Measurements from ENCODE around the gene NECAP2. TPM values are rescaled to one million over a fixed set of nuclear protein-coding genes. Genes with fewer than 3 reads are reported as not detected.

Gene NECAP2
- 121 and 238 TPM in 2 replicates for total RNA-seq

DNA sequence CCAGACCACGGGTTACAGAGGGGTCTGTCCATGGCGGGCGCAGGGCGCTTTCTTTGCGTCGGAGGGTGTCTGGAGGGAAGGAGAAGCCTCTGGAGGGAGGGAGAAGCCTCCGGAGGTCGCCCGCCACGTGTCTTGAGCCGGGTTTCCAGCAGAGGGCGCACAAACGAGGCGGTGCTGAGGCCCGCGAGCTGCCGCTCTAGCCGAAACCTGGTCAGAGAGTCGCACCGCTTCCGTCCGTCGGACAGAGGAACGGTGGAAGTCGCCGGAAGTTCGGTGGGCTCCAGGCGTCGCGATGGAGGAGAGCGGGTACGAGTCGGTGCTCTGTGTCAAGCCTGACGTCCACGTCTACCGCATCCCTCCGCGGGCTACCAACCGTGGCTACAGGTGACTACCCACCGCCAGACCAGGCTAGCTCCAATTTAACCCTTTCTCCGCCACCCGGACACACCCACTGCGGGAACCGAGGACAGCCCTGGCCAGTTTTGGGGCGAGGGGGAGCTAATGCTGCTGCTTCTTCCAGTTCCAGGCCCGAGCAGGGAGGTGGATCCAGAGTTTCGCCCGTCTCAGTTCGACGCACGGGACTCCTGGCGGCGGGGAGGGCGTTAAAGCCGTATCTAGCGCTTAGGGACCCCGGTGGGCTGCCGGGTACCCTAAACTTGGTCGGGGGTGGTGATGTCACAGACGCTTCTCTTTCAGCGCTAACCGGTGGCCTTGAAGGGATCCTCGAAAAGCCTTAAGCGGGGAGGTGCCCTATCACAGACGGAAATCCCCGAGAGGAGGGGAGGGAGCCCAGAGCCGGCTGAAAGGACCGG is at the start of gene NECAP2:
Gene NECAP2 (plus strand): TSS at position 255 of the 812 bp plus-strand sequence. CDS start 38 bp downstream, at position 293.
- peak; percentile 80 for DNase-seq (ENCODE audit: low read depth)

DNA sequence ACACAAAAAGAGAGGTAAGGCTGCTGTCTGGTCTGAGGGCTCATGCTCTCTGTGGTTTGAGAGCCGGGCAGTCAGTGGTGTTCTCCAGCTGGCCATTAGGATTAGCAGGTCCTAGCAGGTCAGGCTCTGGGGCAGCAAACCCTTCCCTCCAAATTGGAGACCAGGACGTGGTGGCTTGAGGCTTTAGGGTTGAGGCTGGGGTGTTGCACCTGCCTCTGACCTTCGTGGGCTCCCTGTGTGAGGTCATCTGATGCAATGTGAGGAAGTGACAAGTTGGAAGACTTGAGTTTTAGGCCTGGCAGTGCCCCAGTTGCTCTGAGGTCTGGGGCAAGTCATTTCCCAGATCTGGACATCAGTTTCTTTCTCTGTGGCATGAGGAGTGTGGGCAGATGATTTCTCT is 49.1 kb upstream of the NECAP2 start:
- DNase-seq (ENCODE audit: low read depth): no peak

DNA sequence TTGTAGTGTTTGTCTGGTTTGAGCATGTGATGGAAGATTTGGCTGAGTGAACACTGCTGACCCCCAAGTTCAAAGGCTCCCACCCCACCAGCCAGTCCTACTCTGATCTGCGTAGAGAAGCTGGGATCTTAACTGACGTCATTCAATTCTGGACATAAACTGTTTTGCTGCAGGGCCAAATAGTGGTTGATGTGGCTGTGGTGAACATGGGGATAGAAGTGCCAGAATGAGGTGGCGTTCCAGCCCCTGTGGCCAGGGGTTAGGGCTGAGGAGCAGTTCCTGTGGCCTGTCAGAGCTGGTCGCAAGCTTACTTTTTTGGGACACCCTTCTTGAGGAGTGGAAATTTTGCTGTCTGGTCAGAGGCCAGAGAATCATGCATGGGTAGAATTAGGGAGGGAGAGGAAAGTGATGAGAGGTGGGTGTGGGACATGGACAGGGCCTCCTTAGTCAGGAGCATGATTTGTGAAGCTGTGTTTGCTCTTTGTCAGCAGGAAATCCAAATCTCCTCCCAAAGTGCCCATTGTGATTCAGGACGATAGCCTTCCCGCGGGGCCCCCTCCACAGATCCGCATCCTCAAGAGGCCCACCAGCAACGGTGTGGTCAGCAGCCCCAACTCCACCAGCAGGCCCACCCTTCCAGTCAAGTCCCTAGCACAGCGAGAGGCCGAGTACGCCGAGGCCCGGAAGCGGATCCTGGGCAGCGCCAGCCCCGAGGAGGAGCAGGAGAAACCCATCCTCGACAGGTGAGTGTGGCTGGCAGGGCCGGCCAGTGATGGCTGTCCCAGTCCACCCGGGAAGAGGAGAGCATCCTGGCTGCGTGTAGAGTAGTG is 47.6 kb upstream of the NECAP2 start:
- DNase-seq (ENCODE audit: low read depth): no peak

DNA sequence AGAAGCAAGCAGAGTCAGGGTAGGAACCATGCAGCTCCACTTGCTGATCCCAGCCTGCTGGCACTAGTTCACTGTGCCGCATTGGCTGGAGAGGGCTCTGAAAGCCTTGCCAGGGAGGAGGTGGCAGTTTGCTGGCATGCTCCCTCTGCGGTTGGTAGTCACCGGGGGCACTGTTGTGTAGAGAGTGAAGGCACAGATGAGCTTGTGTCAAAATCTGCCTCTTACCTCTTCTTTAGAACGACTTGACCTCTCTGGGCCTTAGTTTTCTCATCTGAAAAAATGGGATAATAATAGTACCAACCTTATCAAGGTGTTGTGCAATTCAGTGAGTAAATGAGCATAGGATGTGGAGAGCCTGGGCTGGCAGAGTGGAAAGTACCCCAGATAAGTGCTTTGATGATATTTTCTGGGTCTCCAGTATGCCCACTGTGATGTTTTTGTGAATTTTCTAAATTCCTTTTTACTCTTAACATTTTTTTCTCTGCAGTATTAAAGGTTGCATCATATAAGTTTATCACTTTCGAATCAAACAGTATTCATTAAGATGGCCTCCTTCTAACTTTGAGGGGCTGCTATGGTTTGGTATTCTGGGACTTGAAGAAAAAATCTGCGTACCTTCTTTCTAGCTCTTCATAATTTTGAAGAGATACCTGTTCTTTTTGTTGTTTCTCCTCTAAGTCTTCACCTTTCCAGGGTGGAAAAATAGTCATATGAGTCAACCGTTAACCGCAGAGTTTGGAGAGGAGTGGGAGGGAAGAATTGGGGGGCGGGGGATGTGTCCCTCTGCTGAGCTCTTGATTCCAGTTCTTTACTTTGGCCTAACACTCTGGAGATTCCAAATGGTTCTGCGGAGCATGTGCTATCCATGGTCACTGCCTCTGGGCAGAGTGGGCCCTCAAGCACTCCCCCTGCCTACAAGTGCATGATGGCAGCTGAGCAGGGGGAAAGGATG is 46.7 kb upstream of the NECAP2 start:
- no peak for DNase-seq (ENCODE audit: low read depth)

DNA sequence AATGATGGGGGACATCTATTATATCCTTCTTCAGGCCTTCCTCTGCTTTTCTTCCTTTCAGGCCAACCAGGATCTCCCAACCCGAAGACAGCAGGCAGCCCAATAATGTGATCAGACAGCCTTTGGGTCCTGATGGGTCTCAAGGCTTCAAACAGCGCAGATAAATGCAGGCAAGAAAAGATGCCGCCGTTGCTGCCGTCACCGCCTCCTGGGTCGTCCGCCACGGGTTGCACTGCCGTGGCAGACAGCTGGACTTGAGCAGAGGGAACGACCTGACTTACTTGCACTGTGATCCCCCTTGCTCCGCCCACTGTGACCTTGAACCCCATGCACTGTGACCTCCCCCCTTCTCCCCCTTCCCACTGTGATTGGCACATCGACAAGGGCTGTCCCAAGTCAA is 45.5 kb upstream of the NECAP2 start:
- no peak for DNase-seq (ENCODE audit: low read depth)

DNA sequence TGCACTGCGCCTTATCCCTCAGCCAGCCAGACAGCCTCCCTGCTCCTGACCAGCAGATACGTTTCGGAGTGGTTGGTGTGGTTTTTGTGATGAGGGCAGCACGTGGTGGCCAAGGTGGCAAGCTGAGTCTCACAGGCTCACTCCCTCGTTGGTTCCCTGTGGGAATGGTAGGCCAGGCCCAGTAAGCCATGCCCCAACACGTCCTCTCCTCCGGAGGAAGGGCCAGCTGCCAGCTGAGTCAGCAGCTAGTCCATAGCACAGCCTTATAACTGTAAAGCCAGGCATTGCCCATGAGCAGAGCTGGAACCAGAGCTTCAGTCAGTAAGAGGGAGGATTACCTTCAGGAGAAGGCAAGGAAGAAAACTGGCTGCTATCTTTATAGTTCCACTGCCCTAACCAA is 43.9 kb upstream of the NECAP2 start:
- peak; percentile 43 for DNase-seq (ENCODE audit: low read depth)

DNA sequence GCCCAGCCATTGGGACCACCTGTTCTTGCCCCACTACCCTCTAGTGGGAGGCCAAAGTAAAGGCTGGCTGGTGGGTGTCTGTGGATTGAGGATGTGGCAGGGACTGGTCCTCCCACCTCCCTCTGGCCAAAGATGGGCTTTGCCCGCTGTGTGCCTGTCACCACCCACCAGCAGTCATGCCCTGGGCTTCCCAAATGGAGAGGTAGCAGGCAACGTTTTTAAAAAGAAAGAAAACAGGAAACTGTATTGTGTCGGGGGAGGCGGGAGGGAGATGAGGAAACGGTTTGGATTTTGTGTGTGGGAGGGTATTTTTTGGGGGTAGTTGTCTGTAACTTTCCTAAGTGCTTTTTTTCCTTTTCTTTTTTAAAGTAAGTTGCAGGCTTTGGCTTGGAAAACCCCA is 43.4 kb upstream of the NECAP2 start:
- DNase-seq (ENCODE audit: low read depth): no peak

DNA sequence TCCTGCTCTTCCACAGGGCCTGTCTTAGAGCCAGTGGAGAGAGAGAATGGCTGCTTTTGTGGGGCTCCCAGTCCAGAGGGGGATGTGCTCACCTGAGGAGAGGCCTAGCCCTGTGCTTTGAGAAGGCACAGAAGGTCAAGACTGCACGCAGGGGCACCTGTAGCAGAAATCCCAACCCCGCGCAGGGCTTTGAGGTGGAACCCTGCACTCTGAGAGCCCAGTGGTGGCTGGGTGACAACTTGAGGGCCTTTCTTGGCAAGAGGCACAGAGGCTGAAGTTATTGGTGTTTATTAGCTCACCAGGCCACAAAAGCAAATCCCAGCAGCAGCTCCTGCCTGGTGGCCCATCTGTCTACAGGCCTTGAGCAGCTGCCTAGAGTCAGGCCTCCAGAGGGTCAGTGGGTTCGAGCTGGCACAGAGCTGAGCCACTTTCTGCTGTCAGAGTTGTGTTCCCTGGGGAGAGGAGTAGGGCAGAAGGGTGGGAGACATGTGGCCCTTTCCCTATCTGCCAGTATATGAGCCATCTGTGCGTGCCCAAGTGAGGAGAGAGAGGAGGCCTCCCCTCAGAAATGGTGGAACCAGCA is 42.1 kb upstream of the NECAP2 start:
- DNase-seq (ENCODE audit: low read depth): no peak

- DNase-seq (ENCODE audit: low read depth): peak; percentile 38
These were observed 37.8 kb upstream of the NECAP2 start for GRCh38 chr1:16402742-16403141.

DNA sequence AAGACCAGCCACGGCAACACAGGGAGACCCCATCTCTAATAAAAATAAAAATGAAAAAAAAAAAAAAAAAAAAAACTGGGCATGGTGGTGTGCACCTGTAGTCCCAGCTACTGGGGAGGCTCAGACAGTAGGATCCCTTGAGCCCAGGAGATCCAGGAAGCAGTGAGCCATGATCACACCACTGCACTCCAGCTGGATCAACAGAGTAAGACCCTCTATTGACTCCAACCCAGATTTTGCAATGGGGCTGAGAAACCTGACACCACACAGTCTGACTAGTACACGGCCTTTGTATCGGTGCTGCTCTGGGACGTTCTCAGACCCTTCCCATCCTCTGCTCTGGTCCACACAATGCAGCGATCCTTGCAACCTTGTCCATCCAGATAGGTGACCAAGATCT is 35.1 kb upstream of the NECAP2 start:
- DNase-seq (ENCODE audit: low read depth): no peak

DNA sequence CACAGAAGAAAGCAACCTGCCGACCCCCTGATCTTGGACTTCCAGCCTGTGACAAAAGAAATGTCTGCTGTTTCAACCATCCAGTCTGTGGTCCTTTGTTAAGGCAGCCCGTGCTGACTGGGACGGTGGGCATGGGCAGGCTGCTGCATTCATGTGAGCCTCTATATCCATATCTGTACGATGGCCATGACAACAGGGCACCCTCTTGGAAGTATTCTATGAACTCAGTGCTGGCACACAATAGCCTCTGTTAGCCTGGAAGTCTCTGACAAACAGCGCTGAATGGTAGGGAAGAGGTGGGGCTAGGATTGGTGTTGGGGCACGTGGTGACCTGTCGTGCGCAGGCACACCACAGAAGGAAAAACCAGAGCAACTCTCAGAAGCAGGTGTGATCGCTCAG is 33.7 kb upstream of the NECAP2 start:
- no peak for DNase-seq (ENCODE audit: low read depth)

DNA sequence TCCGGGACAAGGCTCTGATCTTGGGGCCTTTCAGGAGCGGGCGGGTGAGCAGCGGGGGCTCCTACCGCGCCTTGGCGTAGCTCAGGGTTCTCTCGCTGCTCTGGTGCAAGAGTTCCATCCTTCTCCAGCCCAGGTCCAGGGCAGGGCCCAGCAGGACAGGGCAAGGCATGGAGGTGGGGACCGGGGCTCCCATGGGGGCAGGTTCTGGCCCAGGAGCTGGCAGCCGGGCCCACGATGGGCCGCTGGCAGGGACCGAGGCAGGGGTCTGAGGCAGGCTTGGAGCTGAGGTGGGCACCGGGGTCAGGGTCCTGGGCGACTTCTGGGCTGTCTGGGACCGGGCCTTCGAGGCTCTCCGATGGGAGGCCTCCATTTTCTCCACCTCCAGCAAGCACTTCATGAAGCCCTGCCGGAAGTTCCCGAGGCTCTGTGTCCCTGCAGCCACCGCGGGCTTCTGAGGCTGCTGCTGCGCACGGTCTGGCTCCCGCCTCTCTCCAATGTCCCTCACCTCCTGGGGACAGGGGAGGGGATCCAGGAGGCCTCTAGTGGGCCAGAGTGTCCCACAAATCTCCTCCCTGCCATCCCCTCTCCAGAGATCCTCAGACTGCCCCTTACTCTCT is 30.9 kb upstream of the NECAP2 start:
- DNase-seq (ENCODE audit: low read depth): no peak

DNA sequence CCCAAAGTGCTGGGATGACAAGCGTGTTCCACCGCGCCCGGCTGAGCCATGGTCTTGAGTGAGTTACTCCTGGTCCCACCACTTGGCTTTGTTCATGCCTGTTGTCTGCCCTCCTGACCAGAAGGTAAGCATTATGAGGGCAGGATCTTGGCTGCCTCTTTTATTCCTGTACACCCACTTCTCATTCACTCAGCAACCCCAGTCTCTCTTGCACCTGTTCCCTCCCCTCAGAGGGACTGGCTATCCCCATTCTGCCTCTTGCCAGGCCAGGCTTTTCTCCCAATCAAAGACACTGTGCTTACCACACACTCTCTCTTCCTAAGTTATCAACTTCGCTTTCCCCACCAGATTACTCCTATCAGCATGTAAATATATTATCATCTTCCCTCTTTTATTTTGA is 29.7 kb upstream of the NECAP2 start:
- DNase-seq (ENCODE audit: low read depth): no peak

DNA sequence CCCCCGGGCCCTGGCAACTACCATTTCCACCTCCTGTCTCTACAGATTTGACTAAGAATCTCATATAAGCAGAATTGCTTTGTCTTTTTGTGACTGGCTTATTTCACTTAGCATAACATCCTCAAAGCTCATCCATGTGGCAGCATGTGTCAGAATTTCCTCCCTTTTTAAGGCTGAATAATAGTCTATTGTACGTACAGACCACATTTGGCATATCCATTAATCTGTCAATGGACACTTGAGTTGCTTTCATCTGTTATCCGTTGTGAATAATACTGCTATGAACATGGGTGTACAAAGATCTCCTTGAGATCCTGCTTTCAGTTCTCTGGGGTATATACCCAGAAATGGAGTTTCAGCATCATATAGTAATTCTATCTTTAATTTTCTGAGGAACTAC is 27.3 kb upstream of the NECAP2 start:
- no peak for DNase-seq (ENCODE audit: low read depth)

DNA sequence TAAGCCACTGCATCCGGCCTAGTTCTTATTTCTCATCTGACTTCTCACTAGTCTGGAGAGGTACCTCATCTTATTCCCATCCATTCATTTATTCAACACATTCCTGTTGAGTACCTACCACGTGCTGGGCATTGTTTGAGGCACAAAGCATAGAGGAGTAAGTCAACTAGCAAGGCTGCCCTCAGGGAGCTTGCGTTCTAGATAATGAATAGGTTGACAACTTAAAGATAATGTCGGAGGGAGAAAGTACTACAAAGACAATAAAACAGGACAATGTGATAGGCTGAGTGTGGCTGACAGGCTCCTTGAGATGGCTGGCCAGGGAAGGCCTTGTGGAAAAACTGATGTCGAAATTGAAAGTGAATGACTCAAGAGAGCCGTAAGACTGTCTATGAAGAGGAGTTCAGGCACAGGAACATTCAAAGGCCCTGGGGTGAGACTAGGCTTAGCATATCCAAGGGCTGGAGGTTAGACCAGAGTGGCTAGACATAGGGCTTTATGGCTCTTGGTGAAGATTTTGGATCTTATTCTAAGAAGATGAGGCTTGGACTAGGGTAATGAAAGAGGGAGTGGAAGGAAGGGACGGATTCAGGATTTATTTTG is 21.6 kb upstream of the NECAP2 start:
- no peak for DNase-seq (ENCODE audit: low read depth)

DNA sequence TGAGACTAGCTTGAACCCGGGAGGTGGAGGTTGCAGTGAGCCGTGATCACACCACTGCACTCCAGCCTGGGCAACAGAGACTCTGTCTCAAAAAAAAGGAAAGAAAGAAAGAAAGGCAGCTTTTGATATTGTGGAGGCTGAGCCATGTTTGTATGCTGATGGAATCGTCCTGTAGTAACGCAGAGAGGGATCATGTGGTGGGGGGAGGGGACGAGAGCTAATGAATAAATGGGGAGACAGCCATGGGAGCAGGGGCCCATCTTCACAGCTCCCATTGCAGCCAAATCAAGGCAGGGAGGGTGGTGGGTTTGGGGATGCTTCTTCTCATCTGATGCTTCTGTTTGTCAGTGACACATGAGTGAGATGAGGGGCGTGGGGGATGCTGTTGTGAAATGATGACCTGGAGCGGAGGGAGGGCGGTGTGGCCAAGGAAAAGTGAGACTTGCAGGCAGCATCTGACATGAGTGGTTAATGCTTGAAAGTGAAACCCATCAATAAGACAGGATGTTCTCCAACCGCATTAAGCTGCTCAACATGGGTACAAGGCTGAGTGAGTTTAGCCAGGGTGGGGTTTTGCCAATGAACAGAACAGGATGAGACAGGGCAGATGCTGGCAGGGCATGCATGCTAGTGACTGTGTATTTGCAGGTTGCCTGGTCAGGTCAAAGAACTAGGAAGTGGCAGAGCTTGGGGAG is 20.0 kb upstream of the NECAP2 start:
- peak; percentile 13 for DNase-seq (ENCODE audit: low read depth)

GRCh38 chr1:16421201-16421600 is 19.3 kb upstream of the NECAP2 start:
- no peak for DNase-seq (ENCODE audit: low read depth)

DNA sequence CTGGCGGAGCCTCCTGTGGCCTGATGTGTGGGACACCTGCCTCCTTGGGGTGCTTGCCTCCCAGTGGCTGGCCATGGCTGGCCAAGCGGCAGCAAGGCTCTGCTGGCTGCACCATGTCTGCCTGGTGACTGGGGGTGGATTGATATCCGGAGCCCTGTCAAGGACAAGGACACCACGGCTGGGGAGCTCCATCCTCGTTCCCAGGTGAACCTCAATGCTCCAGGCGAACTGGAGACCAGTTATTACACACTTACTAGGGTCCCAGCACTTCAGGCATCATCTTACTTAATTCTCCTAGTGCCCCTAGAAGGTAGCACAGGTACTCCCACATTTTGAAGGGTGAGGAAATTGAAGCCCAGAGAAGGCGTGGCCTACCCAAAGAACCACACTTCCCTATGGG is 18.5 kb upstream of the NECAP2 start:
- no peak for DNase-seq (ENCODE audit: low read depth)

- no peak for DNase-seq (ENCODE audit: low read depth)
These were observed 15.1 kb upstream of the NECAP2 start for GRCh38 chr1:16425125-16426025.

Measured in renal cortical epithelial cell (primary cell).